Mesenchymal stem cell (in vitro differentiated cells and primary cell): Measurements from ENCODE around the gene KIR3DL3.
"Not testable (repeated sequence)": the region's sequence is repeated elsewhere in the genome, so short reads cannot be mapped to it uniquely, and the experiment has no call there.

Experiments used
- DNase-seq: peaks from one replicate; pipeline ENCODE4 v3.0.0-alpha.2; 2013
- H2AFZ ChIP-seq: one replicate; pipeline ENCODE4 v1.6.1; 2013; ENCODE audit warnings: low read depth, mild to moderate bottlenecking, control low read depth, inconsistent platforms, low read length, moderate library complexity
- H2AK5ac ChIP-seq: 2 replicates; pipeline ENCODE4 v1.6.1; 2013; ENCODE audit warnings: low read length, moderate library complexity, mild to moderate bottlenecking, inconsistent platforms; ENCODE audit not compliant: severe bottlenecking
- H2BK120ac ChIP-seq: one replicate; pipeline ENCODE4 v1.6.1; 2013; ENCODE audit warnings: low read depth, mild to moderate bottlenecking, inconsistent platforms, low read length, moderate library complexity
- H2BK12ac ChIP-seq, 2 experiments: one replicate each; pipeline ENCODE4 v1.6.1; 2013; ENCODE audit warnings: inconsistent platforms in 2 of 2, low read length in 2 of 2, mild to moderate bottlenecking in 2 of 2, moderate library complexity in 2 of 2, control low read depth in 1 of 2
- H2BK15ac ChIP-seq: one replicate; pipeline ENCODE4 v1.6.1; 2013; ENCODE audit warnings: mild to moderate bottlenecking, low read depth, inconsistent platforms; ENCODE audit not compliant: poor library complexity, severe bottlenecking
- H2BK5ac ChIP-seq: 2 replicates; pipeline ENCODE4 v1.6.1; 2013; ENCODE audit warnings: low read depth, mild to moderate bottlenecking, low read length, control low read depth, inconsistent platforms; ENCODE audit not compliant: poor library complexity, severe bottlenecking
- H3K14ac ChIP-seq, 2 experiments: one replicate each; pipeline ENCODE4 v1.6.1; 2013; ENCODE audit warnings: inconsistent platforms in 2 of 2, low read length in 2 of 2, control low read depth in 1 of 2, mild to moderate bottlenecking in 1 of 2, moderate library complexity in 1 of 2
- H3K18ac ChIP-seq, 2 experiments: one replicate each; pipeline ENCODE4 v1.6.1; 2013; ENCODE audit warnings: inconsistent platforms in 2 of 2, low read length in 2 of 2, control low read depth in 1 of 2, low read depth in 1 of 2, mild to moderate bottlenecking in 1 of 2
- H3K23ac ChIP-seq, 2 experiments: one replicate each; pipeline ENCODE4 v1.6.1; 2013; ENCODE audit warnings: inconsistent platforms in 2 of 2, low read length in 2 of 2, mild to moderate bottlenecking in 2 of 2, moderate library complexity in 2 of 2, control low read depth in 1 of 2
- H3K27ac ChIP-seq: 2 replicates; pipeline ENCODE4 v1.5.1; 2013; ENCODE audit warnings: mild to moderate bottlenecking, moderate library complexity, low read length, control low read depth, inconsistent platforms; ENCODE audit not compliant: poor library complexity, severe bottlenecking
- H3K27me3 ChIP-seq, 2 experiments: 2 replicates each; pipeline versions ENCODE4 v1.6.1 to v1.7.0; 2013; ENCODE audit warnings: low read length in 2 of 2, mild to moderate bottlenecking in 2 of 2, moderate library complexity in 2 of 2, control low read depth in 1 of 2, inconsistent platforms in 1 of 2; ENCODE audit not compliant: control insufficient read depth in 1 of 2, insufficient read depth in 1 of 2
- H3K36me3 ChIP-seq, 2 experiments: 2 replicates each; pipeline versions ENCODE4 v1.6.1 to v1.7.0; 2013; ENCODE audit warnings: low read length in 2 of 2, control low read depth in 1 of 2, inconsistent platforms in 1 of 2, low read depth in 1 of 2, mild to moderate bottlenecking in 1 of 2; ENCODE audit not compliant: insufficient read depth in 2 of 2, control insufficient read depth in 1 of 2
- H3K4ac ChIP-seq, 2 experiments: one replicate each; pipeline ENCODE4 v1.6.1; 2013; ENCODE audit warnings: inconsistent platforms in 2 of 2, low read length in 2 of 2, mild to moderate bottlenecking in 2 of 2, moderate library complexity in 2 of 2, control low read depth in 1 of 2, low read depth in 1 of 2
- H3K4me1 ChIP-seq: 2 replicates; pipeline ENCODE4 v1.6.1; 2013; ENCODE audit warnings: low read depth, low read length, control low read depth; ENCODE audit not compliant: control insufficient read depth, insufficient read depth
- H3K4me2 ChIP-seq: 2 replicates; pipeline ENCODE4 v1.6.1; 2013; ENCODE audit warnings: low read length, mild to moderate bottlenecking, inconsistent platforms; ENCODE audit not compliant: poor library complexity, severe bottlenecking
- H3K4me3 ChIP-seq, 2 experiments: 2 replicates each; pipeline versions ENCODE4 v1.5.1 to v1.7.0; 2013; ENCODE audit warnings: low read length in 2 of 2, mild to moderate bottlenecking in 2 of 2, control low read depth in 1 of 2, low read depth in 1 of 2; ENCODE audit not compliant: insufficient read depth in 1 of 2
- H3K79me1 ChIP-seq: replicated peaks from 2 replicates; pipeline ENCODE4 v1.6.1; 2013; ENCODE audit warnings: mild to moderate bottlenecking, control low read depth, low read length, inconsistent platforms; ENCODE audit not compliant: poor library complexity, severe bottlenecking
- H3K9ac ChIP-seq: 2 replicates; pipeline ENCODE4 v1.7.0; 2013; ENCODE audit warnings: mild to moderate bottlenecking, low read length, moderate library complexity
- H3K9me3 ChIP-seq: 2 replicates; pipeline ENCODE4 v1.7.0; 2013; ENCODE audit warnings: mild to moderate bottlenecking, low read length; ENCODE audit not compliant: control insufficient read depth
- H4K8ac ChIP-seq: one replicate; pipeline ENCODE4 v1.6.1; 2013; ENCODE audit warnings: inconsistent platforms, mild to moderate bottlenecking, low read length, moderate library complexity
- H4K91ac ChIP-seq: one replicate; pipeline ENCODE4 v1.6.1; 2013; ENCODE audit warnings: mild to moderate bottlenecking, low read length, inconsistent platforms
- WGBS: methylation state at CpG from one replicate; pipeline ENCODE4 v1.1.7; 2013; ENCODE audit warnings: mixed read lengths; 5-methylcytosine and 5-hydroxymethylcytosine counted together

KIR3DL3 gene

GRCh38 chr19:54771018-54771960, 47.0 kb downstream of the KIR3DL3 start:
- not testable (repeated sequence) for H3K4me3 ChIP-seq, H2BK15ac ChIP-seq, H3K9ac ChIP-seq, DNase-seq, H2AK5ac ChIP-seq, H4K8ac ChIP-seq, H2BK12ac ChIP-seq, H2BK120ac ChIP-seq, H3K23ac ChIP-seq, H3K27ac ChIP-seq, H3K4ac ChIP-seq, H3K79me1 ChIP-seq, H3K9me3 ChIP-seq, H3K14ac ChIP-seq, H3K36me3 ChIP-seq, H3K27me3 ChIP-seq, H4K91ac ChIP-seq, H3K4me2 ChIP-seq, H3K4me1 ChIP-seq, H2AFZ ChIP-seq, H2BK5ac ChIP-seq, H3K18ac ChIP-seq
- WGBS: 67% methylated on average over 11 of the region's 15 CpGs

GRCh38 chr19:54772666-54773065, 48.4 kb downstream of the KIR3DL3 start:
- 16% methylated on average over 2 of the region's 2 CpGs for WGBS
- not testable (repeated sequence) for DNase-seq, H2BK12ac ChIP-seq, H3K14ac ChIP-seq, H3K4me3 ChIP-seq, H3K4me2 ChIP-seq, H4K91ac ChIP-seq, H2BK5ac ChIP-seq, H2AK5ac ChIP-seq, H3K27ac ChIP-seq, H2BK15ac ChIP-seq, H3K27me3 ChIP-seq, H3K9me3 ChIP-seq, H3K79me1 ChIP-seq, H2AFZ ChIP-seq, H3K9ac ChIP-seq, H2BK120ac ChIP-seq, H4K8ac ChIP-seq, H3K4ac ChIP-seq, H3K18ac ChIP-seq, H3K4me1 ChIP-seq, H3K23ac ChIP-seq, H3K36me3 ChIP-seq

- not testable (repeated sequence) for H2BK15ac ChIP-seq, H3K9me3 ChIP-seq, H3K27me3 ChIP-seq, H3K4me3 ChIP-seq, H2AFZ ChIP-seq, H3K4me1 ChIP-seq, H3K36me3 ChIP-seq, H4K8ac ChIP-seq, H2BK12ac ChIP-seq, H3K14ac ChIP-seq, H2AK5ac ChIP-seq, H2BK5ac ChIP-seq, H3K4me2 ChIP-seq, H2BK120ac ChIP-seq, H3K79me1 ChIP-seq, H3K23ac ChIP-seq, H3K4ac ChIP-seq, DNase-seq, H4K91ac ChIP-seq, H3K18ac ChIP-seq, H3K9ac ChIP-seq, H3K27ac ChIP-seq
- 59% methylated on average over 9 of the region's 12 CpGs for WGBS
Measured at GRCh38 chr19:54775095-54775815, 51.0 kb downstream of the KIR3DL3 start.

GRCh38 chr19:54775830-54776229, 51.6 kb downstream of the KIR3DL3 start:
- not testable (repeated sequence) for H3K4ac ChIP-seq, H2AFZ ChIP-seq, H4K91ac ChIP-seq, H3K9me3 ChIP-seq, H3K14ac ChIP-seq, H2BK5ac ChIP-seq, H3K79me1 ChIP-seq, H4K8ac ChIP-seq, H3K18ac ChIP-seq, H3K9ac ChIP-seq, H2AK5ac ChIP-seq, H2BK15ac ChIP-seq, H3K4me2 ChIP-seq, H3K23ac ChIP-seq, H2BK12ac ChIP-seq, H3K36me3 ChIP-seq, H2BK120ac ChIP-seq, DNase-seq, H3K27me3 ChIP-seq, H3K27ac ChIP-seq, H3K4me1 ChIP-seq, H3K4me3 ChIP-seq
- 80% methylated on average over 4 of the region's 8 CpGs for WGBS
